Right lobe of liver (tissue), 4 donors: Measurements from ENCODE around the gene FADS2.

Experiments
- CTCF ChIP-seq, 4 donors: fragments of 200-600 bp in 3 of 4; fragments of 450-650 bp in 1 of 4; IDR thresholded peaks; one replicate each; pipeline versions ENCODE4 v1.5.1 to v1.8.0; 2016 to 2022; ENCODE audit warnings: antibody characterized with exemption in 4 of 4, mild to moderate bottlenecking in 2 of 4
- POLR2A ChIP-seq: fragments of 450-650 bp; IDR thresholded peaks from one replicate; pipeline ENCODE4 v1.6.1; 2017; ENCODE audit warnings: antibody characterized with exemption, mild to moderate bottlenecking
- donor health status: DM: no; HTN: no; CAD: no.
- donor health status: DM: no; HTN: no; CAD: no.
- donor health status: DM: no; HTN: yes; CAD: no.

- no peak for TF ChIP-seq CTCF (IDR thresholded peaks at IDR 0.05)
- no peak for TF ChIP-seq POLR2A
These were observed 10.8 kb downstream of the FADS2 start for GRCh38 chr11:61838921-61839320.
